ENCODE results near the gene SH3RF3. TPM values are rescaled to one million over a fixed set of nuclear protein-coding genes. Genes with fewer than 3 reads are reported as not detected.

The SH3RF3 gene
- polyA plus RNA-seq, 1 of the 3 experiments (the other 2 are of a cell fraction) = 1.9 TPM

- H3K4me3 ChIP-seq (ENCODE audit: low read depth in 2 of 2, low read length in 1 of 2) = no peak overlapping the region
- H3K79me2 ChIP-seq (ENCODE audit: insufficient read depth) = no peaks in the 10 kb centered on the region
- peak overlapping the region; percentile 15; the same call in 1 of the 2 replicates for H3K9ac ChIP-seq
- no peaks in the 10 kb centered on the region for H3K27me3 ChIP-seq (ENCODE audit: insufficient read depth)
- peaks cover 20% of the 10 kb centered on the region; the same call in 1 of the 2 replicates for H3K9me3 ChIP-seq
- POLR2A ChIA-PET = no interaction called here
- no peaks in the 10 kb centered on the region for H4K20me1 ChIP-seq (ENCODE audit: insufficient read depth)
- no peak overlapping the region for H2AFZ ChIP-seq (ENCODE audit: low read depth)
- peak overlapping the region; percentile 23; the same call in 1 of the 2 replicates for H3K4me2 ChIP-seq
- H3K36me3 ChIP-seq (replicated peaks in 1 of 2; ENCODE audit: control insufficient read depth in 1 of 2, insufficient read depth in 2 of 2, low read length in 1 of 2) = peaks cover 0 to 29% of the 10 kb centered on the region in 2 experiments
- H3K27ac ChIP-seq (ENCODE audit: low read depth in 2 of 2, low read length in 1 of 2) = peak overlapping the region; percentile 74 to 79
- TF ChIP-seq, protein P1, sequence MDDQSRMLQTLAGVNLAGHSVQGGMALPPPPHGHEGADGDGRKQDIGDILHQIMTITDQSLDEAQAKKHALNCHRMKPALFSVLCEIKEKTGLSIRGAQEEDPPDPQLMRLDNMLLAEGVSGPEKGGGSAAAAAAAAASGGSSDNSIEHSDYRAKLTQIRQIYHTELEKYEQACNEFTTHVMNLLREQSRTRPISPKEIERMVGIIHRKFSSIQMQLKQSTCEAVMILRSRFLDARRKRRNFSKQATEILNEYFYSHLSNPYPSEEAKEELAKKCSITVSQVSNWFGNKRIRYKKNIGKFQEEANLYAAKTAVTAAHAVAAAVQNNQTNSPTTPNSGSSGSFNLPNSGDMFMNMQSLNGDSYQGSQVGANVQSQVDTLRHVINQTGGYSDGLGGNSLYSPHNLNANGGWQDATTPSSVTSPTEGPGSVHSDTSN (IDR thresholded peaks at IDR 0.05) = no peak
- TF ChIP-seq CTCF (IDR thresholded peaks at IDR 0.05) (no peak), TCF12 (IDR thresholded peaks at IDR 0.05) (peak; percentile 41)
- TF ChIP-seq, protein P2, sequence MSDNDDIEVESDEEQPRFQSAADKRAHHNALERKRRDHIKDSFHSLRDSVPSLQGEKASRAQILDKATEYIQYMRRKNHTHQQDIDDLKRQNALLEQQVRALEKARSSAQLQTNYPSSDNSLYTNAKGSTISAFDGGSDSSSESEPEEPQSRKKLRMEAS (IDR thresholded peaks at IDR 0.05; ENCODE audit: low read depth) = 0 out of 2 replicates have a peak, but pooled peaks have one; percentile 27
- peaks cover 13 to 48% of the 10 kb centered on the region in 2 experiments; a peak in 3 of 4 replicates for H3K4me1 ChIP-seq (ENCODE audit: control insufficient read depth in 1 of 2, insufficient read depth in 2 of 2, low read depth in 1 of 2, low read length in 1 of 2)
- H3F3A ChIP-seq (replicated peaks; ENCODE audit: insufficient read depth) = peaks cover 13% of the 10 kb centered on the region
- 37% methylated on average over 9 of the region's 9 CpGs for WGBS (ENCODE audit: low lambda C conversion rate)
- peak; percentile 85 for DNase-seq
- H3K9me2 ChIP-seq = no peaks in the 10 kb centered on the region
- CTCF ChIA-PET = interaction anchor here (1.1 to 5.7 kb wide), 3 partner anchors 9 to 98 kb away, joined by 3 to 34 read pairs (median 5); no protein-coding TSS in a partner anchor
Measured at GRCh38 chr2:109447251-109447661, 318.3 kb downstream of the SH3RF3 start.

DNA sequence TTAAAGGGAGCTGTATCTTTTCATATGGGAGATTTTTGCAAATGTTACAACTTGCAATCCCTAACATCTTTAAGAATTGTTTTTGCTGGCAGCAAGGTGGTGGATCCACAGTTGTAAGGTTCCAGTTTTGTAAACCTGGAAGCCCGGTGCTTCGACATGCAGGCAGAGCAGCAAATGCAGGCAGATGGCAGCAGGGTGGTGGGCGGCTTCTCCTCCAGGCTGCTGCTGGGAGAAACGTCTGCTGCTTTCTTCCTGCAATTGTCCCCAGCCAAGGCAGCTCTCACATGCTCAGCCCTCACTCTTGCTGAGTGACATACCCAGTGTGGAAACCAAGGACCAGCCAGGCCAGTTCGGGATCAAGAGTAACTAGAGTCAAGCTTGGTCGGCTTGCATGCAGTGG is 318.8 kb downstream of the SH3RF3 start:
- CTCF ChIA-PET = interaction anchor here (0.8 to 5.7 kb wide), 4 partner anchors 9 to 319 kb away, joined by 3 to 34 read pairs (median 4); partner anchors contain the start of gene SH3RF3
- peak overlapping the region; percentile 23; the same call in 1 of the 2 replicates for H3K4me2 ChIP-seq

GRCh38 chr2:109448207-109448606 is 319.2 kb downstream of the SH3RF3 start:
- H3K9ac ChIP-seq = 0 out of 2 replicates have a peak overlapping the region, but pooled peaks have one; percentile 15
- H3K27ac ChIP-seq (ENCODE audit: low read depth in 2 of 2, low read length in 1 of 2) = peak overlapping the region in 1 of 2 experiments; percentile 79; a peak in 1 of 4 replicates
- H2AFZ ChIP-seq (ENCODE audit: low read depth) = no peak overlapping the region
- WGBS (ENCODE audit: low lambda C conversion rate) = 87% methylated on average over 4 of the region's 4 CpGs
- no peak for DNase-seq
- peaks cover 13 to 50% of the 10 kb centered on the region in 2 experiments; a peak in 3 of 4 replicates for H3K4me1 ChIP-seq (ENCODE audit: control insufficient read depth in 1 of 2, insufficient read depth in 2 of 2, low read depth in 1 of 2, low read length in 1 of 2)
- TF ChIP-seq SMC3 (IDR thresholded peaks at IDR 0.05; ENCODE audit: low read depth, low read length) = no peak
- TF ChIP-seq CTCF (IDR thresholded peaks at IDR 0.05) = no peak
- no peak for TF ChIP-seq TCF12 (IDR thresholded peaks at IDR 0.05)
- no peak for TF ChIP-seq CHD2 (IDR thresholded peaks at IDR 0.05; ENCODE audit: low read length, partially characterized antibody)
- no peak for TF ChIP-seq JUND (IDR thresholded peaks at IDR 0.05)
- no peak for TF ChIP-seq ELF1 (IDR thresholded peaks at IDR 0.05)
- TF ChIP-seq USF2 (IDR thresholded peaks at IDR 0.05; ENCODE audit: borderline replicate concordance, low read depth, low read length) = no peak
- no peak for TF ChIP-seq YY1 (IDR thresholded peaks at IDR 0.05; ENCODE audit: low read depth)
- CTCF ChIA-PET = interaction anchor here (0.8 to 5.7 kb wide), 5 partner anchors 8 to 320 kb away, joined by 3 to 34 read pairs (median 3); partner anchors contain the start of gene SH3RF3
- H3K4me2 ChIP-seq = no peak overlapping the region
- no peaks in the 10 kb centered on the region for H4K20me1 ChIP-seq (ENCODE audit: insufficient read depth)
- H3K27me3 ChIP-seq (ENCODE audit: insufficient read depth) = no peaks in the 10 kb centered on the region
- no peak overlapping the region for H3K4me3 ChIP-seq (ENCODE audit: low read depth in 2 of 2, low read length in 1 of 2)
- H3K9me3 ChIP-seq = peaks cover 11% of the 10 kb centered on the region; the same call in 1 of the 2 replicates
- H3K79me2 ChIP-seq (ENCODE audit: insufficient read depth) = no peaks in the 10 kb centered on the region
- no peaks in the 10 kb centered on the region for H3K9me2 ChIP-seq
- POLR2A ChIA-PET = no interaction called here
- peaks cover 13% of the 10 kb centered on the region for H3F3A ChIP-seq (replicated peaks; ENCODE audit: insufficient read depth)
- H3K36me3 ChIP-seq (replicated peaks in 1 of 2; ENCODE audit: control insufficient read depth in 1 of 2, insufficient read depth in 2 of 2, low read length in 1 of 2) = peaks cover 0 to 20% of the 10 kb centered on the region in 2 experiments

More for the DNA sequence above, 318.8 kb downstream of the SH3RF3 start:
- TF ChIP-seq JUND (IDR thresholded peaks at IDR 0.05) = no peak
- 75% methylated on average over 5 of the region's 6 CpGs for WGBS (ENCODE audit: low lambda C conversion rate)
- POLR2A ChIA-PET = no interaction called here
- H3K36me3 ChIP-seq (replicated peaks in 1 of 2; ENCODE audit: control insufficient read depth in 1 of 2, insufficient read depth in 2 of 2, low read length in 1 of 2) = peaks cover 0 to 24% of the 10 kb centered on the region in 2 experiments
- H2AFZ ChIP-seq (ENCODE audit: low read depth) = no peak overlapping the region
- no peak overlapping the region for H3K4me3 ChIP-seq (ENCODE audit: low read depth in 2 of 2, low read length in 1 of 2)
- H3K27me3 ChIP-seq (ENCODE audit: insufficient read depth) = no peaks in the 10 kb centered on the region
- peak overlapping the region; percentile 74 to 79 for H3K27ac ChIP-seq (ENCODE audit: low read depth in 2 of 2, low read length in 1 of 2)
- H3K9me2 ChIP-seq = no peaks in the 10 kb centered on the region
- H4K20me1 ChIP-seq (ENCODE audit: insufficient read depth) = no peaks in the 10 kb centered on the region
- H3K79me2 ChIP-seq (ENCODE audit: insufficient read depth) = no peaks in the 10 kb centered on the region
- H3K9ac ChIP-seq = peak overlapping the region; percentile 15; the same call in 1 of the 2 replicates
- peaks cover 13 to 50% of the 10 kb centered on the region in 2 experiments; a peak in 3 of 4 replicates for H3K4me1 ChIP-seq (ENCODE audit: control insufficient read depth in 1 of 2, insufficient read depth in 2 of 2, low read depth in 1 of 2, low read length in 1 of 2)
- H3K9me3 ChIP-seq = peaks cover 16% of the 10 kb centered on the region; the same call in 1 of the 2 replicates
- H3F3A ChIP-seq (replicated peaks; ENCODE audit: insufficient read depth) = peaks cover 13% of the 10 kb centered on the region
- DNase-seq = peak; percentile 58

All from SK-N-SH (cell line).